Measurements from ENCODE around the gene TANGO6. TPM values are rescaled to one million over a fixed set of nuclear protein-coding genes. Genes with fewer than 3 reads are reported as not detected.

TANGO6 gene
- total and polyA plus RNA-seq, 5 experiments from 2014 or later: 12.7 to 34.8 (median 16.1) TPM

- no peak for DNase-seq
- Mint-ChIP-seq H3K9me3 (peaks cover 0 to 4% (median 0%) of the 10 kb centered on the region in 9 donors), H3K4me1 (peaks cover 0 to 2% (median 0%) of the 10 kb centered on the region in 4 donors), H3K4me3 (no peak overlapping the region), H3K36me3 (peaks cover 7 to 31% (median 17%) of the 10 kb centered on the region in 3 donors), H3K27ac (no peak overlapping the region), H3K27me3 (no peaks in the 10 kb centered on the region)
- ATAC-seq: no peak
- POLR2A ChIA-PET: no interaction called here
Measured at GRCh38 chr16:68961778-68962402, 118.6 kb downstream of the TANGO6 start.

DNA sequence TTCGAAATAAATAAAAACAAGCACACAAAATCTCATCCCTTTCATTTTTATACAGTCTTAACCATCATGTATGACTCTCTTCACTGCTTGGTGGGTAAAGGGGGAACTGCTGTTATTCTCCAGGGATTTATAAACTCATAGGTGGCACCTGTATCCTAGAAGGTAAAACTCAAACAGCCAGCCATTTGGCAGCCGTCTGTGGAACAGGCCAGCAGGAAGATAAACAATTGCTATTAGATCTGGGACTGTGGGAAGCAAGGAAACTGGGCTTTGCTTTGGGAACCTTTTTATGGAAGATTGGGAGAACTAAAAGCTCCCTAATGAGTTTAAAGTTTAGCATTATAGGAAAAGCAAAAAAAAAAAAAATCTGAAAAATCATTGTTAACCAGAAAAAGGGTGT, 126.0 kb downstream of the TANGO6 start:
- no peak overlapping the region for H3K27ac Mint-ChIP-seq
- no peak overlapping the region for H3K4me3 Mint-ChIP-seq
- ATAC-seq (no peak), DNase-seq (no peak)
- no peaks in the 10 kb centered on the region for H3K27me3 Mint-ChIP-seq
- POLR2A ChIA-PET: no interaction called here
- H3K36me3 Mint-ChIP-seq: peaks cover 6 to 43% (median 11%) of the 10 kb centered on the region in 3 donors
- H3K4me1 Mint-ChIP-seq: peaks cover 0 to 6% (median 0%) of the 10 kb centered on the region in 4 donors
- H3K9me3 Mint-ChIP-seq: no peaks in the 10 kb centered on the region

GRCh38 chr16:68972013-68972412, 128.7 kb downstream of the TANGO6 start:
- Mint-ChIP-seq H3K4me3 (no peak overlapping the region), H3K4me1 (peaks cover 0 to 6% (median 0%) of the 10 kb centered on the region in 4 donors), H3K27me3 (no peaks in the 10 kb centered on the region), H3K36me3 (peaks cover 15 to 67% (median 16%) of the 10 kb centered on the region in 3 donors), H3K27ac (peak overlapping the region in 1 of 10 donors; percentile 15), H3K9me3 (no peaks in the 10 kb centered on the region)
- no peak for ATAC-seq
- POLR2A ChIA-PET: no interaction called here
- no peak for DNase-seq

DNA sequence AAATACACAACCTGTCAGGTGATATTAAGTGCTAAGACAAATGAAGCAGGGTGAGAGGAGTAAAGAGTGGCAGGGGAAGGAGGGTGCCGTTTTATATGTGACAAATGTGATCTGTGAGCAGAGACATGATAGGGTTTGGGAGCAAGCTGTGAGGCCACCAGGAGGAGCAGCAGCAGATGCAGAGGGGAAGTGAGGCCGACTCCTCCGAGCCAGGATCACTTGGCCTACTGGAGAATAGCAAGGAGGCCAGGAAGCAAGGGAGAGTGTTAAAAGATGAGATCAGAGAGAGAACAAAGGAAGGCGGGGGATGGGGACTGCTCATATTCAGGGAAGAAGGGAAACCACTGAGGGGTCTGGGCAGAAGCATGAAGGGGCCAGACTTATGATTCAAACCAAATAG, 129.4 kb downstream of the TANGO6 start:
- POLR2A ChIA-PET: no interaction called here
- H3K36me3 Mint-ChIP-seq: peaks cover 15 to 66% (median 18%) of the 10 kb centered on the region in 3 donors

GRCh38 chr16:68973611-68974120, 130.3 kb downstream of the TANGO6 start:
- Mint-ChIP-seq H3K4me1 (peaks cover 0 to 6% (median 0%) of the 10 kb centered on the region in 4 donors), H3K36me3 (peaks cover 15 to 74% (median 24%) of the 10 kb centered on the region in 3 donors), H3K27me3 (no peaks in the 10 kb centered on the region), H3K4me3 (no peak overlapping the region), H3K27ac (peak overlapping the region in 1 of 10 donors; percentile 52), H3K9me3 (no peaks in the 10 kb centered on the region)
- no peak for DNase-seq
- POLR2A ChIA-PET: no interaction called here
- ATAC-seq: no peak

More for the DNA sequence above, 129.4 kb downstream of the TANGO6 start:
- ATAC-seq (no peak), DNase-seq (no peak)
- no peaks in the 10 kb centered on the region for H3K9me3 Mint-ChIP-seq
- no peak overlapping the region for H3K4me3 Mint-ChIP-seq
- peaks cover 0 to 6% (median 0%) of the 10 kb centered on the region in 4 donors for H3K4me1 Mint-ChIP-seq
- no peaks in the 10 kb centered on the region for H3K27me3 Mint-ChIP-seq
- H3K27ac Mint-ChIP-seq: peak overlapping the region in 4 of 10 donors; percentile 15 to 76 (median 56)

GRCh38 chr16:68978303-68978954, 135.1 kb downstream of the TANGO6 start:
- H3K9me3 Mint-ChIP-seq: no peaks in the 10 kb centered on the region
- no peak for DNase-seq
- ATAC-seq: no peak
- H3K27ac Mint-ChIP-seq: no peak overlapping the region
- H3K4me3 Mint-ChIP-seq: no peak overlapping the region
- no peaks in the 10 kb centered on the region for H3K27me3 Mint-ChIP-seq
- H3K4me1 Mint-ChIP-seq: no peaks in the 10 kb centered on the region
- peaks cover 16 to 89% (median 43%) of the 10 kb centered on the region in 3 donors for H3K36me3 Mint-ChIP-seq
- POLR2A ChIA-PET: no interaction called here

- H3K27me3 Mint-ChIP-seq: no peaks in the 10 kb centered on the region
- no peaks in the 10 kb centered on the region for H3K9me3 Mint-ChIP-seq
- H3K27ac Mint-ChIP-seq: no peak overlapping the region
- H3K36me3 Mint-ChIP-seq: peaks cover 10 to 84% (median 37%) of the 10 kb centered on the region in 3 donors
- H3K4me1 Mint-ChIP-seq: no peaks in the 10 kb centered on the region
- ATAC-seq (no peak), DNase-seq (no peak)
- H3K4me3 Mint-ChIP-seq: no peak overlapping the region
- POLR2A ChIA-PET: no interaction called here
Measured at GRCh38 chr16:68980695-68981315, 137.5 kb downstream of the TANGO6 start.

DNA sequence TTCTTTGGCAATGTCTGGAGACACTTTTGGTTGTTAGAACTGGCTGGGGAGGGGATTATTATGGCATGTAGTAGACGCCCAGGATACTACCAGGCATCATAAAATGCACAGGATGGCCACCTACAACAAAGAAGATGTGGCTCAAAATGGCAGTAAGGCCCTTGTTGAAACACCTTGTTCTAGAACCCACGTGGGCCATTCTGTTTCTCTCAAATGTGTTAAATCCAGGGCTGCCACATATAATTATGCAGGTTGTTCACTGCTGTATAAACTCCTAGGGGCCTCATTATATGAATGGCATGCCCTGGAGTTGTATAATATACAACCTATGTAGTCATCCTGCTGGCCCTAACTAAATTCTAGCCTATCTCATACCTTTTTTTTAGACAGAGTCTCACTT, 138.6 kb downstream of the TANGO6 start:
- POLR2A ChIA-PET: no interaction called here
- H3K27ac Mint-ChIP-seq: no peak overlapping the region
- peaks cover 6 to 80% (median 32%) of the 10 kb centered on the region in 3 donors for H3K36me3 Mint-ChIP-seq
- H3K4me1 Mint-ChIP-seq: no peaks in the 10 kb centered on the region
- H3K4me3 Mint-ChIP-seq: no peak overlapping the region
- ATAC-seq (no peak), DNase-seq (no peak)
- no peaks in the 10 kb centered on the region for H3K9me3 Mint-ChIP-seq
- no peaks in the 10 kb centered on the region for H3K27me3 Mint-ChIP-seq

DNA sequence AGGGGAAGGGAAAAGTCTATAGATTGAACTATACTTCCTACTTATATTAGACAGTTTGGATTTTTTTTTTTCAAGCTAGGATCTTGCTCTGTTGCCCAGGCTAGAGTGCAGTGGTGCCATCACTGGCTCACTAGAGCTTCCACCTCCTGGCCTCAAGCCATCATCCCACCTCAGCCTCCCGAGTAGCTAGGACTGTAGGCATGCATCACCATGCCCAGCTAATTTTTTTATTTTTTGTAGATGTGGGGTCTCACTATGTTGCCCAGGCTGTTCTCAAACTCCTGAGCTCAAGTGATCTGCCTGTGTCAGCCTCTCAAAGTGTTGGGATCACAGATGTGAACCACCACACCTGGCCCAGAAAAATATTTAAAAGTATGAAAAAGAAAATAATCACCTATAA, 141.1 kb downstream of the TANGO6 start:
- peaks cover 6 to 72% (median 27%) of the 10 kb centered on the region in 3 donors for H3K36me3 Mint-ChIP-seq
- POLR2A ChIA-PET: interaction anchor here (0.7 kb wide), 1 partner anchor 202 kb away, joined by 3 read pairs; the partner anchor contains the start of gene SNTB2
- ATAC-seq (no peak), DNase-seq (no peak)
- no peaks in the 10 kb centered on the region for H3K4me1 Mint-ChIP-seq
- H3K9me3 Mint-ChIP-seq: no peaks in the 10 kb centered on the region
- H3K27me3 Mint-ChIP-seq: no peaks in the 10 kb centered on the region
- no peak overlapping the region for H3K4me3 Mint-ChIP-seq
- H3K27ac Mint-ChIP-seq: no peak overlapping the region

DNA sequence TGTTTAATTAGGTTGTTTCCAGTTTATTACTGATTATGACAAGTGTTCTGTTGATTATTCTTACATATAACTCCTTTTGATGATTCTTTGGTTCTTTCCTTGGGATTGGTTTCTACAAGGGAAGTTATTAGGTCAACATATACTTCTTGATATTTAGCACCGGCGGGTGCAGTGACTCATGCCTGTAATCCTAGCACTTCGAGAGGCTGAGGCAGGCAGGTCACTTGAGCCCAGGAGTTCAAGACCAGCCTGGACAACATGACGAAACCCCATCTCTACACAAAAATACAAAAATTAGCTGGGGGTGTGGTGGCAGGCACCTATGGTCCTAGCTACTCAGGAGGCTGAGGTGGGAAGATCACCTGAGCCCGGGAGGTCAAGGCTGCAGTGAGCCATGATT, 141.9 kb downstream of the TANGO6 start:
- Mint-ChIP-seq H3K27me3 (no peaks in the 10 kb centered on the region), H3K27ac (no peak overlapping the region), H3K4me1 (no peaks in the 10 kb centered on the region), H3K36me3 (peaks cover 6 to 69% (median 28%) of the 10 kb centered on the region in 3 donors), H3K4me3 (no peak overlapping the region), H3K9me3 (no peaks in the 10 kb centered on the region)
- POLR2A ChIA-PET: interaction anchor here (0.7 kb wide), 1 partner anchor 202 kb away, joined by 3 read pairs; the partner anchor contains the start of gene SNTB2
- DNase-seq (no peak), ATAC-seq (no peak)

DNA sequence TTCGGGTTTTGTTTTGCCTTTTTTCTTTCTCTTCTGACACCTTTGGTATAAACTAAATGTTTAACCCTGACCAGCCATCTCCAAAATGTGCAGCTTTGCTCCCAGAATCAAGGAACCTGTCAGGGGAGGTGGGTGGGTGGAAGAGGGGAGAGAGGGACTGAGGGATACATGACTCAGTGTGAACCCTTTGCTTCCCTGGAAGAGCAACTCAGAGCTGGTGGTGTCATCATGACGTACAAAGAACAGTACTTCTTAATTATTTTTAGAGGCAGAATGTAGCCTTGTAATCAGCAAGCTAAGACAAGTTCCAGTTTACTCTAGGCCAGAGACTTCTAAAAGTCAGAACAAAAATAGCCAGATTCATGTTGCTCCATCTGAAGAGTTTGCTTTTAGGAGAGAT, 142.5 kb downstream of the TANGO6 start:
- no peak overlapping the region for H3K4me3 Mint-ChIP-seq
- H3K4me1 Mint-ChIP-seq: peaks cover 0 to 1% (median 0%) of the 10 kb centered on the region in 4 donors
- no peak for DNase-seq
- H3K36me3 Mint-ChIP-seq: peaks cover 6 to 63% (median 24%) of the 10 kb centered on the region in 3 donors
- POLR2A ChIA-PET: no interaction called here
- no peaks in the 10 kb centered on the region for H3K9me3 Mint-ChIP-seq
- no peak for ATAC-seq
- H3K27ac Mint-ChIP-seq: no peak overlapping the region
- no peaks in the 10 kb centered on the region for H3K27me3 Mint-ChIP-seq

- no peak for DNase-seq
- Mint-ChIP-seq H3K9me3 (no peaks in the 10 kb centered on the region), H3K4me3 (no peak overlapping the region), H3K36me3 (peaks cover 6 to 47% (median 17%) of the 10 kb centered on the region in 3 donors), H3K27ac (peak overlapping the region in 1 of 10 donors; percentile 30), H3K4me1 (peaks cover 0 to 3% (median 0%) of the 10 kb centered on the region in 4 donors), H3K27me3 (no peaks in the 10 kb centered on the region)
- POLR2A ChIA-PET: no interaction called here
- ATAC-seq: no peak
Measured at GRCh38 chr16:68987734-68988457, 144.6 kb downstream of the TANGO6 start.

All from naive thymus-derived CD8-positive, alpha-beta T cell (primary cell).